HG03039 (cell line): Measurements from ENCODE around the gene TPPP3.

Experiments used
- ATAC-seq: cut with Tn5 transposase; IDR thresholded peaks from one replicate; pipeline ENCODE4 v1.9.1; 2021; ENCODE audit warnings: mild to moderate bottlenecking, moderate library complexity; ENCODE audit not compliant: unreplicated experiment

TPPP3 gene

GRCh38 chr16:67406111-67406971, 13.0 kb upstream of the TPPP3 start:
- ATAC-seq, result no peak

GRCh38 chr16:67405336-67405735, 12.0 kb upstream of the TPPP3 start:
- no peak for ATAC-seq

- ATAC-seq, result no peak
Measured at GRCh38 chr16:67404740-67405226, 11.5 kb upstream of the TPPP3 start.

- ATAC-seq, result no peak
Measured at GRCh38 chr16:67403976-67404555, 10.8 kb upstream of the TPPP3 start.

- no peak for ATAC-seq
Measured at GRCh38 chr16:67400901-67401300, 7.6 kb upstream of the TPPP3 start.

GRCh38 chr16:67399749-67400704, 6.7 kb upstream of the TPPP3 start:
- no peak for ATAC-seq

- ATAC-seq, result no peak
Measured at GRCh38 chr16:67399218-67399733, 6.0 kb upstream of the TPPP3 start.

GRCh38 chr16:67398546-67399217, 5.4 kb upstream of the TPPP3 start:
- ATAC-seq, result no peak

- no peak for ATAC-seq
Measured at GRCh38 chr16:67397812-67398545, 4.7 kb upstream of the TPPP3 start.

- ATAC-seq, result no peak
Measured at GRCh38 chr16:67397036-67397801, 3.9 kb upstream of the TPPP3 start.

GRCh38 chr16:67396159-67397035, 3.1 kb upstream of the TPPP3 start:
- no peak for ATAC-seq

- ATAC-seq, result no peak
Measured at GRCh38 chr16:67395458-67396158, 2.3 kb upstream of the TPPP3 start.

GRCh38 chr16:67395105-67395457, 1.8 kb upstream of the TPPP3 start:
- no peak for ATAC-seq

- no peak for ATAC-seq
Measured at GRCh38 chr16:67394155-67395104, 1.1 kb upstream of the TPPP3 start.

GRCh38 chr16:67393788-67394154, 473 bp upstream of the TPPP3 start:
- ATAC-seq, result no peak

- ATAC-seq, result no peak
Measured at GRCh38 chr16:67392301-67393059, 818 bp downstream of the TPPP3 start.
